ENCODE results near the gene RNF187. TPM values are rescaled to one million over a fixed set of nuclear protein-coding genes. Genes with fewer than 3 reads are reported as not detected.

RNF187 gene
- total and polyA plus RNA-seq, 2 donors (not counting 1 experiment from before 2014, with no cell fraction given): 46.1 to 89.5 TPM

- H3K27ac ChIP-seq (ENCODE audit: insufficient read depth, low read length): no peak overlapping the region
- H3K4me1 ChIP-seq (ENCODE audit: control insufficient read depth, extremely low read depth, insufficient read depth, low read length): no peaks in the 10 kb centered on the region
- TF ChIP-seq CTCF (conservative IDR thresholded peaks at IDR 0.05 in 1 of 2, IDR thresholded peaks at IDR 0.05 in 1 of 2; ENCODE audit: low read depth in 1 of 2, low read length in 2 of 2) (no peak), EZH2 (IDR thresholded peaks at IDR 0.05; ENCODE audit: low read length, missing control alignments) (no peak)
- peak overlapping the region; percentile 72 for H3K4me2 ChIP-seq (ENCODE audit: extremely low read depth, insufficient read depth, low read length)
- H2AFZ ChIP-seq (ENCODE audit: low read length): no peak overlapping the region
- no peaks in the 10 kb centered on the region for H3K36me3 ChIP-seq (ENCODE audit: control insufficient read depth, insufficient read depth, low read length)
- H4K20me1 ChIP-seq (ENCODE audit: control insufficient read depth, extremely low read depth, insufficient read depth, low read length): no peaks in the 10 kb centered on the region
- H3K4me3 ChIP-seq (replicated peaks in 1 of 4; ENCODE audit: control extremely low read depth in 1 of 4, insufficient read depth in 1 of 4, low read depth in 3 of 4, low read length in 4 of 4): no peak overlapping the region
- no peak overlapping the region for H3K9ac ChIP-seq (ENCODE audit: insufficient read depth, low read length)
- no peaks in the 10 kb centered on the region for H3K79me2 ChIP-seq (ENCODE audit: control insufficient read depth, insufficient read depth, low read length)
- H3K9me3 ChIP-seq (ENCODE audit: control insufficient read depth, insufficient read depth, low read depth, low read length): no peaks in the 10 kb centered on the region
- no peak for DNase-seq (ENCODE audit: low read depth in 2 of 2)
- H3K27me3 ChIP-seq (ENCODE audit: control insufficient read depth, insufficient read depth, low read length): peaks cover 7% of the 10 kb centered on the region
Observed at GRCh38 chr1:228463009-228463558, 24.1 kb upstream of the RNF187 start.

- Histone ChIP-seq H3K4me2 (ENCODE audit: extremely low read depth, insufficient read depth, low read length) (peak overlapping the region; percentile 72), H3K27me3 (ENCODE audit: control insufficient read depth, insufficient read depth, low read length) (peaks cover 11% of the 10 kb centered on the region), H3K79me2 (ENCODE audit: control insufficient read depth, insufficient read depth, low read length) (no peaks in the 10 kb centered on the region), H3K9me3 (ENCODE audit: control insufficient read depth, insufficient read depth, low read depth, low read length) (no peaks in the 10 kb centered on the region), H3K4me1 (ENCODE audit: control insufficient read depth, extremely low read depth, insufficient read depth, low read length) (no peaks in the 10 kb centered on the region), H3K4me3 (replicated peaks in 1 of 4; ENCODE audit: control extremely low read depth in 1 of 4, insufficient read depth in 1 of 4, low read depth in 3 of 4, low read length in 4 of 4) (peak overlapping the region; percentile 24 to 51 (median 32)), H3K27ac (ENCODE audit: insufficient read depth, low read length) (no peak overlapping the region), H3K36me3 (ENCODE audit: control insufficient read depth, insufficient read depth, low read length) (no peaks in the 10 kb centered on the region), H4K20me1 (ENCODE audit: control insufficient read depth, extremely low read depth, insufficient read depth, low read length) (no peaks in the 10 kb centered on the region), H2AFZ (ENCODE audit: low read length) (peak overlapping the region; percentile 20), H3K9ac (ENCODE audit: insufficient read depth, low read length) (no peak overlapping the region)
- TF ChIP-seq EZH2 (IDR thresholded peaks at IDR 0.05; ENCODE audit: low read length, missing control alignments): peak; percentile 38
- TF ChIP-seq CTCF (conservative IDR thresholded peaks at IDR 0.05 in 1 of 2, IDR thresholded peaks at IDR 0.05 in 1 of 2; ENCODE audit: low read depth in 1 of 2, low read length in 2 of 2): no peak
- DNase-seq (ENCODE audit: low read depth in 2 of 2): peak in 1 of 2 donors; percentile 34
Observed at GRCh38 chr1:228463559-228464455, 23.4 kb upstream of the RNF187 start.

DNA sequence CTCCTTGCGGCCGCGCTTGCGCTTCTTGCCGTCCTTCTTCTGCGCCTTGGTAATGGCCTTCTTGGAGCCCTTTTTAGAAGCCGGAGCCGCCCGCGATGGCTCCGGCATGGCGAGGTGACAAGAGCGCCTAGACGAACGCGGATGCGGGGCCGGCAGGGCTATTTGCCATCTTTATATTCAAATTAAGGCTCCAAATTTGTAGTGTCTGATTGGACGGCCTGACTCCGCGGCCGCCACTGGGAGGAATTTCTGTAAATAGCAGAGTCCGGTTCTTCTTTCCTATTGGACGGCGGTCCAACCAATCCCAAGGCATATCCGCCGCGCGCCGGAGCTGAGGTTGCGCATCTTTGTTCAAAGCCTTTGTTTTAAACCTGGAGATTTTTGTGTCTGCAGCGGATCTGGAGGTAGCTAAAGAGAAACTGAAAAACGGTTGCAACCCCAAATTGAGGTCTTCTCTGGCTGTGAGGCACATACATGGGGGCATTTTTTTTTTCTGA, 22.6 kb upstream of the RNF187 start:
- H2AFZ ChIP-seq (ENCODE audit: low read length): peak overlapping the region; percentile 36
- H3K4me3 ChIP-seq (replicated peaks in 1 of 4; ENCODE audit: control extremely low read depth in 1 of 4, insufficient read depth in 1 of 4, low read depth in 3 of 4, low read length in 4 of 4): peak overlapping the region; percentile 34 to 69 (median 48)
- no peak overlapping the region for H3K27ac ChIP-seq (ENCODE audit: insufficient read depth, low read length)
- DNase-seq (ENCODE audit: low read depth in 2 of 2): peak; percentile 79 to 83
- no peaks in the 10 kb centered on the region for H3K36me3 ChIP-seq (ENCODE audit: control insufficient read depth, insufficient read depth, low read length)
- no peaks in the 10 kb centered on the region for H4K20me1 ChIP-seq (ENCODE audit: control insufficient read depth, extremely low read depth, insufficient read depth, low read length)
- H3K4me2 ChIP-seq (ENCODE audit: extremely low read depth, insufficient read depth, low read length): peak overlapping the region; percentile 81
- peaks cover 18% of the 10 kb centered on the region for H3K27me3 ChIP-seq (ENCODE audit: control insufficient read depth, insufficient read depth, low read length)
- no peaks in the 10 kb centered on the region for H3K4me1 ChIP-seq (ENCODE audit: control insufficient read depth, extremely low read depth, insufficient read depth, low read length)
- TF ChIP-seq CTCF (conservative IDR thresholded peaks at IDR 0.05 in 1 of 2, IDR thresholded peaks at IDR 0.05 in 1 of 2; ENCODE audit: low read depth in 1 of 2, low read length in 2 of 2) (no peak), EZH2 (IDR thresholded peaks at IDR 0.05; ENCODE audit: low read length, missing control alignments) (no peak)
- H3K9ac ChIP-seq (ENCODE audit: insufficient read depth, low read length): no peak overlapping the region
- H3K79me2 ChIP-seq (ENCODE audit: control insufficient read depth, insufficient read depth, low read length): no peaks in the 10 kb centered on the region
- no peaks in the 10 kb centered on the region for H3K9me3 ChIP-seq (ENCODE audit: control insufficient read depth, insufficient read depth, low read depth, low read length)

Data from fibroblast of lung (primary cell).